GM19372 (cell line): ENCODE measurements around the gene ELMOD1.

ENCODE experiments used
- ATAC-seq: cut with Tn5 transposase; IDR thresholded peaks from one replicate; pipeline ENCODE4 v1.9.1; 2021; ENCODE audit warnings: mild to moderate bottlenecking, low read depth, moderate library complexity; ENCODE audit not compliant: unreplicated experiment

The ELMOD1 gene

DNA sequence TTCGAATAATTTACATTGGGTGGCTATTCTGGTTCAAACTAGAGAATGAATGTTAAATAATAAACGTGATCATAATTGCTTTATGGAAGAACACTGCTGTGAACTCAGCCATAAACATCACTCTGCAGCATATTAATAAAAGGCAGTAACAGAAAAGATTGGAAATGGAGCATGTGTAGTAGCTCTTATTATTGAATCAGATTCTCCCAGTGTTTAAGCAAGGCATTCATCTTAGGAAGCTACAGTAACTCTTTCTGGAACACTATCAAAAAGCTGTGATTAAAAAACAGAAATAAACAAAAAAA lies 34.7 kb downstream of the ELMOD1 start:
- no peak for ATAC-seq

GRCh38 chr11:107631043-107631442 lies 40.1 kb downstream of the ELMOD1 start:
- no peak for ATAC-seq

- ATAC-seq = no peak
These were observed 41.0 kb downstream of the ELMOD1 start for GRCh38 chr11:107631931-107632330.

GRCh38 chr11:107646783-107647182 lies 55.8 kb downstream of the ELMOD1 start:
- no peak for ATAC-seq

DNA sequence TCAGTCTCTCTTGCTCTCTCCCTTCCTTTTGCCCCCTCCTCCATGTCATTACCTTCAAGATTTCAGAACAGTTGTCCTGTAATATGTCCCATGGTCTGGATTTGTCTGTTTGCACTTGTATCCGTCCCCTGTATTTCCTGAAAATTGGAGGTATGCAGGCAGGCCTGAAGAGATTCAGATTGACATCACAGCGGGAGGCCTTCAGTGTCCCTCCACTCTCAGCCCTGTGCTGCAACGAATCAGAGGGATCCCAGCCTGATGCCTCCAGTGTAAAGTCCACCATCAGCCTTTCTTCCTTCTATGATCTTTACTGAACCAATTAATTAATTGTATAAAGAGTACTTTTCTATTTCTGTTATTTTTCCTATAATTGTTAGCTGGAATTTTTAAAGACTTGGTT lies 57.3 kb downstream of the ELMOD1 start:
- ATAC-seq = no peak

- ATAC-seq = no peak
These were observed 60.7 kb downstream of the ELMOD1 start for GRCh38 chr11:107651672-107652071.

- ATAC-seq = no peak
These were observed 62.1 kb downstream of the ELMOD1 start for GRCh38 chr11:107653076-107653475.

DNA sequence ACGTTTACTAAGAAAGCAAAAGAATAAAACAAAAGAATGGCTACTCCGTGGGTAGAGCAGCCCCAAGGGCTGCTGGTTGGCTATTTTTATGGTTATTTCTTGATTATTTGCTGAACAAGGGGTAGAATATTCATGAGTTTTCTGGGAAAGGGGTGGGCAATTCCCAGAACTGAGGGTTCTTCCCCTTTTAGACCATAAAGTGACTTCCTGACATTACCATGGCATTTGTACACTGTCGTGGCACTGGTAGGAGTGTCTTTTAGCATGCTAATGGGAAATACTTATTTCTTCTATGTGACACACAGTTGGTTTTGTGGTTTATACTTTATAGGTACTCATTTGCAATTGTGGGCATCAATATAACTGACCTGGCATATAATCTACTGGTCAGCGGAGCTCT lies 64.7 kb downstream of the ELMOD1 start:
- ATAC-seq = no peak

DNA sequence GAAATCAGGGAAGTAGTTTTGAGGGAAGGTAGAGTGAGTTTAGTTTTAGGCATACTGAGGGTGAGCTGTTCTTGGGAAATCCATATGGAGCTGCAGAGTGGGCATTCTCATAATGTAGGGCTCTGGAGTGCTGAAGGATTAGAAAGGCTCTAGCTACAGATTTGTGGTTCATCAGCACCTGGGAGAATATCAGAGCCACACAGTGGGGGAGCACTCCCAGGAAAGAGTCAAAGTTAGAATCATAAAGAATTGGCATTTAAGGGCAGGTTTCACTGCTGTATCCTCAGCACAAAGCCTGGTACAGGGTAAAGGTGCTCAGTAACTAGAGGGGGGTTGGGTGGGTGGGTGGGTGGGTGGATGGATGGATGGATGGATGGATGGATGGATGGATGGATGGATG lies 68.4 kb downstream of the ELMOD1 start:
- ATAC-seq = no peak

- ATAC-seq = no peak
These were observed 69.1 kb downstream of the ELMOD1 start for GRCh38 chr11:107660066-107660465.

- ATAC-seq = no peak
These were observed 70.7 kb downstream of the ELMOD1 start for GRCh38 chr11:107661656-107662055.

DNA sequence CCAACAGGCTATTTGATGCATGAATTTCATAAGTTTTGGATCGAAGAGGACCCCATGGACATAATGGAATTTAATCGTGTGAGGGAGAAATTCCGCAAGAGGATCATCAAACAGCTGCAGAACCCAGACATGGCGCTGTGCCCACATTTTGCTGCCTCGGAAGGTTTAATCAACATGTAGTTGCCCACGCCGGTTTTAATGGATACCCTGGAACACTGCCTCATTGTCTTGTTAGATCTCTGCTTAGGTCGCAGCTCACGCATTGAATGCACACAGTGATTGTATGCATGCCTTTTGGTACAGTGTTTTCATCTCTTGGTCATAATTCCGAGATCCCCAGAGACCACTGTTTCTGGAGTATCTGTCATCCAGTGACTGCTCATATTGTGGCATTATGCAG lies 74.1 kb downstream of the ELMOD1 start:
- no peak for ATAC-seq

DNA sequence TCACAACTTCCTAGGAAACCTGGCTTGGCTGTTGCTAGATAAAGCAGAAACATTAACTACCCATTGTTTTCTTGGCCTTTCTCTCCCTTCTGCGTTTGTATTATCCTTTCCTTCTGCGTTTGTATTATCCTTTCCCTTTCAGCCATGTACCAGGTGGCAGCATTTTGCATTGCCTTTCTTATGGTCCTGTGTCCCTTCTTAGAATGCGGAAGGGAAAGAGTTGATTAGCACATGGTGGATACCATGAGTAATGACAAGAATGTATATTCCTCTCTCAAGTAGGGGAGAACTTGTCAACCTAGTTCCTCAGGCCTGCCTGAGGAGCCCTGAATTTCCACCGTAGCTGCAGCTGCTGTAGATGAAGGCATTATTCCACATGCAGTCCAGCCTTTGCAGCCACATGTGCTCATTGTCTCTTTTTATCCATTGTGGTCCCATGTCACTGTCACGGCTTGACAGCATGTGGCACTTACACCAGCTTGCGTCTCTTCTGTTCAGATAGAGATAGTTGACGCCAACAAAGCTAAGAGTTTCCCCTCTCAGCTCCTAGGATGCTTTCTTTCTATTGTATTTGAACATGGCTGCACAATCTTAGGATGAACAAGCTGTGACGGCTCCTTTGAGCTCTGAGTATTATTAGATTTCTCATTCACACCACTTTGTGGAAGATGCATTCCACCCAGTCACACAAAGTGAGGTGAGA lies 76.1 kb downstream of the ELMOD1 start:
- no peak for ATAC-seq

- no peak for ATAC-seq
These were observed 78.3 kb downstream of the ELMOD1 start for GRCh38 chr11:107669191-107669740.

DNA sequence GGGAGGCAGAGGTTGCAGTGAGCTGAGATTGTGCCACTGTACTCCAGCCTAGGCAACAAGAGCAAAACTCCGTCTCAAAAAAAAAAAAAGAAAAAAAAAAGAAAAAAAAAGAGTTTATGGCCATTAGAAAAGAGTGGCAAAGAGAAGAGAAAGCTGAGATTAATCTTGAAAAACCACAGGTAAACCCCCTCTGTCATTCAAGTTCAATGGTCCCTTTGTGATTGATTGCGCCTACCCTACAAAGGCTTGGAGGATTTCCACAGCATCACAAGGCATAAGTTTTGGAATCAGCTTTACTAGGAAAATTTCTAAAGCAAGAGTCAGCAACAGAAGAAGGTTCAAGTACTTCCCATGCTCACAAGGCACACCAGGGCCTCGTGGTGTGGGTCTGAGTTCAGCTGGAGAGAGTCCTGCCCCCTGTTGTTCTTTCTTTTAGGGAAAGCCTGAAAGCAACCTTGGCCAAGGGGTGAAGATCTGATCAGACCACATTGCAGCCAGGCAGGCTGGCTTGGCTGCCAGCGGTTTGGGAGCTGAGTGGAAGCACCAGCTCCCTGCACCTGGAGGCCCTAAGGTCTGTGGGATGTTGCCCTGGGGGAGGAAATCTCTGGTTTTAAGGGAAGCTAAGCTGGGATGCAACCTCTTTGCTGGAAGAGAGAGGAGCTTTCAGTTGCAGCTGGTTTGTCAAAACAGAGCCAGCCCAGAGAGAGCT lies 79.1 kb downstream of the ELMOD1 start:
- ATAC-seq = no peak

DNA sequence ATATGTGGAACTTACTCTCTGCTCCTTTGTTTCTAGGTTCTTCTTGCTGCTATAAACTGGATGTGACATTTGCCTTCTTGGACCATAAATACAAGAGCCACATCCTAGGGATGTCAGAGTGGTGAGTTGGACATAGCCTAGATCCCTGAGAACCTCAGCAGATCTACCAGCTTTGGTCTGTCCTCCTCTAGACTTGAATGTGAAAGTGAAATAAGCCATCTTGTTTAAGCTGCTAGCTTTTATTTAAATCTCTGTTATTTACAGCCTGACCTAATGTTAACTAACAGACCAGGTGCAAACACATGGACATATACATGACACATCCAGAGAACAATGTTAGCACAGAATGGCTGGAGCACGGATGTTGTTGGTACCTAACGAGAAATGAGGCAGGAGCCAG lies 85.0 kb downstream of the ELMOD1 start:
- no peak for ATAC-seq

DNA sequence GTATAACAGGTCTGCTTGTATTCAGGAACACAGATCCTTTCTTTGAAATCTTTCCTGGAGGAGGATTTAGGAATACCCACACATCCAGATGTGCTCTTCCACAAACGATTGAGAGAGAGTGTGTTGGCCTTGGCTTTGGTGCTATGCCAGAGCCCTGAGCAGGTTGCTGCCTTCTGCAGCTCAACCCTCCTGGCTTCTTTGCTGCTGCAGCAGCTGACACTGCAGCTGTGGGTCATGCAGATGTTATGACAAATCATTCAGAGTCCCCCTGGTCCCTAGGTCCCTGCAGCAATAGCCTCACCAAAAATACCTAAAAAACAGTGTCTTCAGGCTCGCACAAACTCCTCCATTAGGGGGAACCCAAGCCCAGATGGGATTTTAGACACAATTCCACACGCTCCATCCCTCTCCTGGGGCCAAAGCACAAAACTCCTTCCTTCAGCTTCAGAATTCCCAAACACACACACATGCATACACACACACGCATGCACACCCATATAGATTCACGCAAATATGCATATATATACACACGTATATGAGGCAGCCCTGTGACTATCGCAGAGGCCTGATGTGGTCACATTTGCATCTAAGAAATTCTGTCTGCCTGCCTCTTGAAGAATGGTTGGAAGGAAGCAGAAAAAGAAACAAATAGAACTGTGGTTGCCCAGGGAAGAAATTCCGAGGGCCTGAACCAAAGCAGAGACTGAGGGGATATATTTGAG lies 85.5 kb downstream of the ELMOD1 start:
- no peak for ATAC-seq

DNA sequence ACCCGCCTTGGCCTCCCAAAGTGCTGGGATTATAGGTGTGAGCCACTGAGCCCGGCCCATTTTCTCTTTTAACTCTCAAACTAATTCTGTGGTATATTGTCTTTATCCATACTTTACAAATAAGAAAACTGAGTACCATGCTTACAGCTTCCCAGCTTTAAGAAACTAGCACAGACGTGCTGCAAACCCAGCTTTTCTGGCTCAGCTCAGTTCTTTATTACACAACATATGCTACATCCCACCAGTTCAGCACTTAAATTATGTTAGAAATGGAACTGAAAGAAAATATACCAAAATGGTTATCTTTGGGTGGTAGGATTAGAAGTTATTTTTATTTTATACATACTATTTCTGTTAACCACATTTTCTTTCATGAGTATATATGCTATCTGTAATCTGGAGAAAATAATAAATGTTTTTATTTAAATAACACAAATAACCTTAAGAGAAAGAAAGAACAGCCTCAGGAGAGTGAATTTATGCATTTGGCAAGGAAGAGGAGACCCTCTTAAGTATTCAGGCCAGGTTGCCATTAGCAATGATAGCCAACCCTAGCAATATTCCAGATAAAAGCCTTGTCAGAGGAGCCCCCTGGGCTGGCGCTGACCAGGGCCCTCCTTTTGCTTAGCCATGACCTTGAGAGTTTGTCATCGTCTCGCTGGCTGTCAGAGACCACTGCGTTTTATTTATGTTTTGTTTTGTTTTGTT lies 87.1 kb downstream of the ELMOD1 start:
- no peak for ATAC-seq

DNA sequence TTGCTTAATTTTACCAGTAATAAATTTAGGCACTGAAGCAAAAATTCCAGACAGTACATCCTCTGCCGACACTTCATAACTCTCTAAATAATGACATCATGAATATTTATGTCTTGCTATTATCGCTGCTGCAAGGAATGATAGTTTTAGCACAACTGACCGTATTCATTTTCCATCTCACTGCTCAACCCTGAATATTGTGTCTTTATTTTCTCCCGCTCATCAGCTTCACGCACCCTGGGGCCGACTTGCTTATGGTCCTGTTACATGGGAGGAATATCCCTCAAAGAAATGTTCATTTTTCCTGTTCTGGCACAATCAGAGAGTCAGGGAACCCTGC lies 87.7 kb downstream of the ELMOD1 start:
- no peak for ATAC-seq

- no peak for ATAC-seq
These were observed 88.5 kb downstream of the ELMOD1 start for GRCh38 chr11:107679255-107680024.
